T47D (cell line): ENCODE results near the gene TSR3.

Experiments
- DNase-seq, 2 experiments: peaks; one replicate each; pipeline versions ENCODE4 v3.0.0 to v3.0.0-alpha.2; 2011 to 2012; ENCODE audit warnings: low read depth in 1 of 2, low spot score in 1 of 2
- JUND ChIP-seq: IDR thresholded peaks from 2 replicates; pipeline ENCODE4 v1.6.1; 2012; ENCODE audit warnings: low read depth
- in situ Hi-C: cut with HindIII; loops from 2 replicates; pipeline ENCODE4 v1.10.0; 2016; ENCODE audit warnings: low sequenced_read_pairs, low pct_unique_long_range_greater_than_20kb

Gene TSR3

GRCh38 chr16:1316033-1316405 is 35.7 kb downstream of the TSR3 start:
- no peak for DNase-seq
- no peak for TF ChIP-seq JUND
- in situ Hi-C loops, result no loop called here

GRCh38 chr16:1315081-1316032 is 36.3 kb downstream of the TSR3 start:
- no peak for TF ChIP-seq JUND
- in situ Hi-C loops, result no loop called here
- no peak for DNase-seq

GRCh38 chr16:1314399-1315068 is 37.1 kb downstream of the TSR3 start:
- TF ChIP-seq JUND, result no peak
- no peak for DNase-seq
- in situ Hi-C loops, result no loop called here

GRCh38 chr16:1313721-1314369 is 37.8 kb downstream of the TSR3 start:
- in situ Hi-C loops, result no loop called here
- TF ChIP-seq JUND, result no peak
- no peak for DNase-seq

GRCh38 chr16:1312903-1313302 is 38.8 kb downstream of the TSR3 start:
- in situ Hi-C loops, result no loop called here
- DNase-seq, result no peak
- no peak for TF ChIP-seq JUND

- in situ Hi-C loops, result no loop called here
- TF ChIP-seq JUND, result no peak
- no peak for DNase-seq
Observed at GRCh38 chr16:1312467-1312816, 39.2 kb downstream of the TSR3 start.

GRCh38 chr16:1311738-1312466 is 39.8 kb downstream of the TSR3 start:
- no peak for DNase-seq
- TF ChIP-seq JUND, result no peak
- in situ Hi-C loops, result no loop called here

GRCh38 chr16:1311212-1311737 is 40.4 kb downstream of the TSR3 start:
- no peak for TF ChIP-seq JUND
- DNase-seq, result no peak
- in situ Hi-C loops, result no loop called here

GRCh38 chr16:1310832-1311200 is 40.9 kb downstream of the TSR3 start:
- no peak for DNase-seq
- in situ Hi-C loops, result no loop called here
- no peak for TF ChIP-seq JUND

- in situ Hi-C loops, result no loop called here
- no peak for TF ChIP-seq JUND
- no peak for DNase-seq
Observed at GRCh38 chr16:1309888-1310831, 41.5 kb downstream of the TSR3 start.
